ENCODE measurements around the gene RBM5. TPM values are rescaled to one million over a fixed set of nuclear protein-coding genes. Genes with fewer than 3 reads are reported as not detected.

The RBM5 gene
- total RNA-seq, 4 donors from 2014 or later, result 41.1 to 108 (median 48.2) TPM

- no peaks in the 10 kb centered on the region for H3K9me3 ChIP-seq
- H3K27ac ChIP-seq, result no peak overlapping the region
- no peak overlapping the region for H3K4me3 ChIP-seq
- intact Hi-C loops (cut with DNase I; ENCODE audit: low total_unique reads), result no loop called here
- no peaks in the 10 kb centered on the region for H3K36me3 ChIP-seq
- DNase-seq (no peak), ATAC-seq (no peak)
- H3K4me1 ChIP-seq, result peaks cover 5 to 12% of the 10 kb centered on the region in 2 donors
- TF ChIP-seq CTCF (IDR thresholded peaks at IDR 0.05 in 4 of 5, conservative IDR thresholded peaks at IDR 0.05 in 1 of 5) (no peak), POLR2A (IDR thresholded peaks at IDR 0.05) (no peak)
- in situ Hi-C loops (cut with MboI; ENCODE audit: low sequenced_read_pairs in 4 of 4), result no loop called here
- H3K27me3 ChIP-seq, result no peaks in the 10 kb centered on the region
Observed at GRCh38 chr3:50150863-50151686, 62.4 kb downstream of the RBM5 start.

- peaks cover 10 to 12% of the 10 kb centered on the region in 2 donors for H3K4me1 ChIP-seq
- ATAC-seq (no peak), DNase-seq (no peak)
- in situ Hi-C loops (cut with MboI; ENCODE audit: low sequenced_read_pairs in 4 of 4) (no loop called here), intact Hi-C loops (cut with DNase I; ENCODE audit: low total_unique reads) (no loop called here)
- H3K27me3 ChIP-seq, result no peaks in the 10 kb centered on the region
- H3K4me3 ChIP-seq, result no peak overlapping the region
- H3K36me3 ChIP-seq, result no peaks in the 10 kb centered on the region
- no peaks in the 10 kb centered on the region for H3K9me3 ChIP-seq
- TF ChIP-seq CTCF (IDR thresholded peaks at IDR 0.05 in 4 of 5, conservative IDR thresholded peaks at IDR 0.05 in 1 of 5) (no peak), POLR2A (IDR thresholded peaks at IDR 0.05) (no peak)
- no peak overlapping the region for H3K27ac ChIP-seq
Observed at GRCh38 chr3:50151728-50152127, 63.0 kb downstream of the RBM5 start.

- TF ChIP-seq CTCF (IDR thresholded peaks at IDR 0.05 in 4 of 5, conservative IDR thresholded peaks at IDR 0.05 in 1 of 5), result no peak
- no peak for TF ChIP-seq POLR2A (IDR thresholded peaks at IDR 0.05)
- ATAC-seq (no peak), DNase-seq (no peak)
- Histone ChIP-seq H3K4me3 (peak overlapping the region; percentile 57 to 73 (median 62)), H3K4me1 (peaks cover 14 to 16% of the 10 kb centered on the region in 2 donors), H3K27me3 (no peaks in the 10 kb centered on the region), H3K9me3 (no peaks in the 10 kb centered on the region), H3K36me3 (no peaks in the 10 kb centered on the region), H3K27ac (no peak overlapping the region)
- in situ Hi-C loops (cut with MboI; ENCODE audit: low sequenced_read_pairs in 4 of 4) (no loop called here), intact Hi-C loops (cut with DNase I; ENCODE audit: low total_unique reads) (loop anchor here (2.0 kb wide), 1 partner anchor 33 kb away; no protein-coding TSS in a partner anchor)
Observed at GRCh38 chr3:50153782-50154475, 65.2 kb downstream of the RBM5 start.

- in situ Hi-C loops (cut with MboI; ENCODE audit: low sequenced_read_pairs in 4 of 4) (no loop called here), intact Hi-C loops (cut with DNase I; ENCODE audit: low total_unique reads) (loop anchor here (2.0 kb wide), 1 partner anchor 34 kb away; no protein-coding TSS in a partner anchor)
- no peaks in the 10 kb centered on the region for H3K9me3 ChIP-seq
- no peaks in the 10 kb centered on the region for H3K27me3 ChIP-seq
- peak overlapping the region; percentile 24 to 82 (median 72) for H3K27ac ChIP-seq
- TF ChIP-seq POLR2A (IDR thresholded peaks at IDR 0.05) (no peak), CTCF (IDR thresholded peaks at IDR 0.05 in 4 of 5, conservative IDR thresholded peaks at IDR 0.05 in 1 of 5) (peak in 3 of 5 experiments; percentile 23 to 25 (median 24))
- DNase-seq (no peak), ATAC-seq (peak; percentile 31 to 50)
- peak overlapping the region; percentile 57 to 73 (median 62) for H3K4me3 ChIP-seq
- no peaks in the 10 kb centered on the region for H3K36me3 ChIP-seq
- peaks cover 14 to 18% of the 10 kb centered on the region in 2 donors for H3K4me1 ChIP-seq
Observed at GRCh38 chr3:50154476-50154839, 65.7 kb downstream of the RBM5 start.

Measured in gastrocnemius medialis (tissue), 4 donors.